Panc1 (cell line): ENCODE measurements around the gene POC5.

Source experiments
- CTCF ChIP-seq: fragments of 450-650 bp; IDR thresholded peaks from 2 replicates; pipeline ENCODE4 v1.5.1; 2017; ENCODE audit warnings: mild to moderate bottlenecking
- POLR2AphosphoS5 ChIP-seq: IDR thresholded peaks from 2 replicates; pipeline ENCODE4 v1.6.1; 2012; ENCODE audit warnings: mild to moderate bottlenecking, low read depth, low read length, moderate library complexity
- SIN3A ChIP-seq: IDR thresholded peaks from 2 replicates; pipeline ENCODE4 v1.6.1; 2012; ENCODE audit warnings: low read depth, mild to moderate bottlenecking, low read length, moderate library complexity, borderline replicate concordance; ENCODE audit not compliant: insufficient read depth
- TCF7L2 ChIP-seq: IDR thresholded peaks from 2 replicates; pipeline ENCODE4 v1.6.1; 2011; ENCODE audit warnings: mild to moderate bottlenecking, low read depth, low read length, inconsistent platforms
- TF ChIP-seq, protein P1 (sequence below), 2 experiments: IDR thresholded peaks; 2 replicates each; pipeline ENCODE4 v1.6.1; 2011 to 2012; ENCODE audit warnings: low read depth in 2 of 2, control low read depth in 1 of 2, low read length in 1 of 2, mild to moderate bottlenecking in 1 of 2, moderate library complexity in 1 of 2; ENCODE audit not compliant: insufficient read depth in 1 of 2

DNA sequence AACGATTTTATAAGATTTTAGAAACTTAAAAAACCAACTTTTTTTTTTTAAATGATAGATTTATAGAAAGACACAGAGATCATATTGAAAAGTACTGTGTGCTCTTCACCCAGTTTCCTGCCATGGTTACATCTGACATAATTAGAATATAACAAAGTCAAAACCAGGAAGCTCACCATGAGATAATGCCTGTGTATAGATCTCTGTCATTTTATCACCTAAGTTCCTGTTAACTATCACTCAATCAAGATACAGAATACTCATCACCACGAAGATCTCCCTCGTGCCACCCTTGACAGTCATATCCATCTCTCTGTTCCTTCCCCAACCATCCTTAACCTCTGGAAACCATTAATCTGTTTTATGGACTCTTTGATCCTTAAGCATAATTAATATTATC is 39.1 kb downstream of the POC5 start:
- no peak for TF ChIP-seq CTCF
- TF ChIP-seq POLR2AphosphoS5 = no peak
- TF ChIP-seq, protein P1, sequence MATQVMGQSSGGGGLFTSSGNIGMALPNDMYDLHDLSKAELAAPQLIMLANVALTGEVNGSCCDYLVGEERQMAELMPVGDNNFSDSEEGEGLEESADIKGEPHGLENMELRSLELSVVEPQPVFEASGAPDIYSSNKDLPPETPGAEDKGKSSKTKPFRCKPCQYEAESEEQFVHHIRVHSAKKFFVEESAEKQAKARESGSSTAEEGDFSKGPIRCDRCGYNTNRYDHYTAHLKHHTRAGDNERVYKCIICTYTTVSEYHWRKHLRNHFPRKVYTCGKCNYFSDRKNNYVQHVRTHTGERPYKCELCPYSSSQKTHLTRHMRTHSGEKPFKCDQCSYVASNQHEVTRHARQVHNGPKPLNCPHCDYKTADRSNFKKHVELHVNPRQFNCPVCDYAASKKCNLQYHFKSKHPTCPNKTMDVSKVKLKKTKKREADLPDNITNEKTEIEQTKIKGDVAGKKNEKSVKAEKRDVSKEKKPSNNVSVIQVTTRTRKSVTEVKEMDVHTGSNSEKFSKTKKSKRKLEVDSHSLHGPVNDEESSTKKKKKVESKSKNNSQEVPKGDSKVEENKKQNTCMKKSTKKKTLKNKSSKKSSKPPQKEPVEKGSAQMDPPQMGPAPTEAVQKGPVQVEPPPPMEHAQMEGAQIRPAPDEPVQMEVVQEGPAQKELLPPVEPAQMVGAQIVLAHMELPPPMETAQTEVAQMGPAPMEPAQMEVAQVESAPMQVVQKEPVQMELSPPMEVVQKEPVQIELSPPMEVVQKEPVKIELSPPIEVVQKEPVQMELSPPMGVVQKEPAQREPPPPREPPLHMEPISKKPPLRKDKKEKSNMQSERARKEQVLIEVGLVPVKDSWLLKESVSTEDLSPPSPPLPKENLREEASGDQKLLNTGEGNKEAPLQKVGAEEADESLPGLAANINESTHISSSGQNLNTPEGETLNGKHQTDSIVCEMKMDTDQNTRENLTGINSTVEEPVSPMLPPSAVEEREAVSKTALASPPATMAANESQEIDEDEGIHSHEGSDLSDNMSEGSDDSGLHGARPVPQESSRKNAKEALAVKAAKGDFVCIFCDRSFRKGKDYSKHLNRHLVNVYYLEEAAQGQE (IDR thresholded peaks at IDR 0.05; ENCODE audit: insufficient read depth in 1 of 2, low read depth in 2 of 2, low read length in 1 of 2) = no peak
- TF ChIP-seq SIN3A = no peak
- no peak for TF ChIP-seq TCF7L2
